AG10803 (cell line): Measurements from ENCODE around the gene TNFAIP8L1.

Source experiments
- DNase-seq: peaks from one replicate; pipeline ENCODE4 v3.0.0; 2010; ENCODE audit warnings: low read depth
- H3K4me3 ChIP-seq: 2 replicates; pipeline ENCODE4 v1.5.1; 2011; ENCODE audit warnings: mild to moderate bottlenecking, low read length, control low read depth
- CTCF ChIP-seq: conservative IDR thresholded peaks from 2 replicates; pipeline ENCODE4 v1.5.1; 2011; ENCODE audit warnings: mild to moderate bottlenecking, low read length, control low read depth, inconsistent platforms

The TNFAIP8L1 gene

GRCh38 chr19:4624301-4624700 is 15.0 kb upstream of the TNFAIP8L1 start:
- no peak overlapping the region for H3K4me3 ChIP-seq
- DNase-seq = no peak

GRCh38 chr19:4624733-4625362 is 14.5 kb upstream of the TNFAIP8L1 start:
- TF ChIP-seq CTCF = peak; percentile 32
- peak; percentile 17 for DNase-seq
- no peak overlapping the region for H3K4me3 ChIP-seq

More at GRCh38 chr19:4624301-4624700, 15.0 kb upstream of the TNFAIP8L1 start:
- no peak for TF ChIP-seq CTCF

GRCh38 chr19:4633140-4633967 is 6.0 kb upstream of the TNFAIP8L1 start:
- peak; percentile 81 for TF ChIP-seq CTCF
- no peak overlapping the region for H3K4me3 ChIP-seq
- peak; percentile 56 for DNase-seq

GRCh38 chr19:4635754-4636116 is 3.6 kb upstream of the TNFAIP8L1 start:
- no peak for DNase-seq
- peak overlapping the region; percentile 62 for H3K4me3 ChIP-seq
- no peak for TF ChIP-seq CTCF

GRCh38 chr19:4636151-4636717 is 3.1 kb upstream of the TNFAIP8L1 start:
- H3K4me3 ChIP-seq = peak overlapping the region; percentile 62
- peak; percentile 53 for TF ChIP-seq CTCF
- peak; percentile 35 for DNase-seq

- TF ChIP-seq CTCF = no peak
- peak overlapping the region; percentile 52; the same call in 1 of the 2 replicates for H3K4me3 ChIP-seq
- DNase-seq = no peak
Measured at GRCh38 chr19:4636761-4637160, 2.6 kb upstream of the TNFAIP8L1 start.
